K562 (cell line): Measurements from ENCODE around the gene ARL10. TPM values are rescaled to one million over a fixed set of nuclear protein-coding genes. Genes with fewer than 3 reads are reported as not detected.

ENCODE experiments used
- ATAC-seq: fragments of 200-7000 bp; cut with Tn5 transposase; 3 replicates; pipeline ENCODE4 v1.9.1; 2020; ENCODE audit warnings: moderate library complexity
- BruUV-seq: library from RNA; stranded (reverse); fragments of 400-500 nt; replicated peaks from 2 replicates; lab custom pipeline; 2021; lab: Mats Ljungman, UMichigan
- CTCF ChIA-PET: fragments of 300-600 bp; formaldehyde crosslinking; extraction: SDS; loops from one replicate; lab custom pipeline; 2021; ENCODE audit warnings: low intra/inter-chr PET ratio; lab: Yijun Ruan, JAX
- POLR2A ChIA-PET: fragments of 300-600, 350-650 bp; sonication (Branson Sonifier 250); formaldehyde crosslinking; extraction: SDS; loops from one replicate; lab custom pipeline; 2021; ENCODE audit warnings: antibody characterized with exemption, inconsistent platforms; lab: Yijun Ruan, JAX
- DNase-seq, 4 experiments: peaks; one replicate each; pipeline versions ENCODE4 v3.0.0 to v3.0.0-alpha.2; 2011 to 2018; ENCODE audit warnings: low spot score in 3 of 4, mixed read lengths in 3 of 4; ENCODE audit errors: extremely low read depth in 1 of 4
- FAIRE-seq: peaks from 2 replicates; lab custom pipeline; 2011; peaks lifted over from hg19 to GRCh38; lab: Jason Lieb, UNC
- H2AFZ ChIP-seq: 2 replicates; pipeline ENCODE4 v1.6.0; 2011; ENCODE audit warnings: low read depth, low read length, control low read depth, inconsistent platforms
- H3K27ac ChIP-seq: fragments of 200-600 bp; 3 replicates; pipeline ENCODE4 v1.8.0; 2011; ENCODE audit warnings: low read depth, mild to moderate bottlenecking, control low read depth, inconsistent platforms, low read length, moderate library complexity, mixed read lengths; ENCODE audit errors: extremely low read depth
- H3K27me3 ChIP-seq, 2 experiments: fragments of 300-600 bp in 1 of 2; 2 replicates in 1 of 2; 3 replicates in 1 of 2; pipeline versions ENCODE4 v1.6.0 to v1.8.0; 2011; ENCODE audit warnings: inconsistent platforms in 2 of 2, low read length in 2 of 2, mild to moderate bottlenecking in 1 of 2, mixed read lengths in 1 of 2, moderate library complexity in 1 of 2; ENCODE audit not compliant: control insufficient read depth in 2 of 2, insufficient read depth in 2 of 2
- H3K36me3 ChIP-seq: fragments of 300-600 bp; 3 replicates; pipeline ENCODE4 v1.8.0; 2011; ENCODE audit warnings: mild to moderate bottlenecking, low read length, inconsistent platforms; ENCODE audit not compliant: control insufficient read depth, insufficient read depth
- H3K4me1 ChIP-seq, 2 experiments: fragments of 200-600 bp in 1 of 2; replicated peaks in 1 of 2; 2 replicates in 1 of 2; 3 replicates in 1 of 2; pipeline versions ENCODE4 v1.5.1 to v1.8.0; 2011; ENCODE audit warnings: inconsistent platforms in 2 of 2, low read length in 2 of 2, mild to moderate bottlenecking in 1 of 2, mixed read lengths in 1 of 2, moderate library complexity in 1 of 2; ENCODE audit not compliant: control insufficient read depth in 2 of 2, insufficient read depth in 2 of 2
- H3K4me2 ChIP-seq: 2 replicates; pipeline ENCODE4 v1.6.1; 2011; ENCODE audit warnings: low read length, control low read depth, inconsistent platforms, mixed read lengths; ENCODE audit not compliant: insufficient read depth
- H3K4me3 ChIP-seq: fragments of 200-600 bp; sonication (generic), shearing (Covaris generic); 2 replicates; pipeline ENCODE4 v1.5.1; 2016; ENCODE audit warnings: control low read depth, inconsistent platforms
- H3K79me2 ChIP-seq: fragments of 200-600 bp; 3 replicates; pipeline ENCODE4 v1.8.0; 2011; ENCODE audit warnings: low read length, inconsistent platforms; ENCODE audit not compliant: control insufficient read depth, insufficient read depth
- H3K9ac ChIP-seq, 2 experiments: 2 replicates each; pipeline versions ENCODE4 v1.6.0 to v1.6.1; 2011; ENCODE audit warnings: low read depth in 2 of 2, low read length in 2 of 2, control low read depth in 1 of 2, inconsistent platforms in 1 of 2, mild to moderate bottlenecking in 1 of 2, mixed read lengths in 1 of 2; ENCODE audit not compliant: insufficient read depth in 1 of 2
- H3K9me1 ChIP-seq: one replicate; pipeline ENCODE4 v1.6.0; 2011; ENCODE audit warnings: inconsistent platforms, mild to moderate bottlenecking, low read length, moderate library complexity; ENCODE audit not compliant: control insufficient read depth, insufficient read depth
- H3K9me3 ChIP-seq: replicated peaks from 2 replicates; pipeline ENCODE4 v1.5.1; 2011; ENCODE audit warnings: low read depth, low read length, inconsistent platforms; ENCODE audit not compliant: control insufficient read depth, insufficient read depth
- H4K20me1 ChIP-seq: replicated peaks from 2 replicates; pipeline ENCODE4 v1.6.1; 2011; ENCODE audit warnings: low read length, inconsistent platforms, mixed read lengths; ENCODE audit not compliant: control insufficient read depth, insufficient read depth
- MAFK ChIP-seq: IDR thresholded peaks from 2 replicates; pipeline ENCODE4 v1.6.1; 2011; ENCODE audit warnings: low read length, improper control_type of control experiment
- SRF ChIP-seq, 2 experiments: fragments of 250-450, 450-650 bp in 1 of 2; sonication (Bioruptor Pico) in 1 of 2; sonication (generic) in 1 of 2; formaldehyde crosslinking; IDR thresholded peaks; 2 replicates each; pipeline versions ENCODE4 v1.5.0 to v1.5.1; 2020 to 2022; ENCODE audit warnings: mild to moderate bottlenecking in 1 of 2, missing genetic modification reagents in 1 of 2
- WGBS: fragments of 100-300 bp; shearing (Covaris generic); methylation state at CpG from one replicate; pipeline ENCODE4 v1.1.6; 2016; ENCODE audit warnings: low coverage, mixed read lengths; ENCODE audit not compliant: insufficient coverage; ENCODE audit errors: missing lambda C conversion rate; 5-methylcytosine and 5-hydroxymethylcytosine counted together
- in situ Hi-C: fragments of 300-500 bp; cut with MboI; formaldehyde crosslinking; loops from 4 replicates; pipeline ENCODE4 v1.15.0; 2018; ENCODE audit warnings: inconsistent platforms, mixed read lengths
- intact Hi-C: fragments of 100-400 bp; cut with micrococcal nuclease; formaldehyde crosslinking; loops from 2 replicates; pipeline ENCODE4 v1.14.2; 2022
- polyA plus RNA-seq, 8 experiments: library from polyadenylated mRNA; depleted of rRNA in 4 of 8; stranded (reverse) in 5 of 8; unstranded in 3 of 8; fragments of >200 nt; fragmentation: Nextera tagmentation in 2 of 8; fragmentation: Illumina TruSeq in 1 of 8; extraction: Ambion mirVana in 2 of 8; extraction: Trizol in 1 of 8; gene quantifications; 2 replicates each; pipeline versions ENCODE4 v1.2.1 to v1.2.3, GENCODE V29; 2011 to 2014; ENCODE audit warnings: inconsistent platforms in 1 of 8, missing spikeins in 1 of 8
- total RNA-seq, 7 experiments: library from RNA; depleted of rRNA in 6 of 7; stranded (reverse); fragments of >200 nt in 6 of 7; fragmentation: Illumina TruSeq in 2 of 7; extraction: Trizol in 2 of 7; gene quantifications; 2 replicates each; pipeline versions ENCODE4 v1.2.1 to v1.2.3, GENCODE V29; 2011 to 2021; ENCODE audit warnings: low replicate concordance in 1 of 7
- TF ChIP-seq, protein P1 (sequence below): fragments of 250-450 bp; sonication (Bioruptor Pico); IDR thresholded peaks from 2 replicates; pipeline ENCODE4 v1.4.0; 2020
- TF ChIP-seq, protein P2 (sequence below): fragments of 250-450 bp; sonication (Bioruptor Pico); IDR thresholded peaks from 2 replicates; pipeline ENCODE4 v1.6.1; 2021; ENCODE audit warnings: mild to moderate bottlenecking

ARL10 gene
- total and polyA plus RNA-seq, 9 of the 15 experiments (the other 6 are each of a cell fraction or from before 2014, with no cell fraction given), result under 0.01 to 0.40 (median 0.34) TPM; not detected in 3

DNA sequence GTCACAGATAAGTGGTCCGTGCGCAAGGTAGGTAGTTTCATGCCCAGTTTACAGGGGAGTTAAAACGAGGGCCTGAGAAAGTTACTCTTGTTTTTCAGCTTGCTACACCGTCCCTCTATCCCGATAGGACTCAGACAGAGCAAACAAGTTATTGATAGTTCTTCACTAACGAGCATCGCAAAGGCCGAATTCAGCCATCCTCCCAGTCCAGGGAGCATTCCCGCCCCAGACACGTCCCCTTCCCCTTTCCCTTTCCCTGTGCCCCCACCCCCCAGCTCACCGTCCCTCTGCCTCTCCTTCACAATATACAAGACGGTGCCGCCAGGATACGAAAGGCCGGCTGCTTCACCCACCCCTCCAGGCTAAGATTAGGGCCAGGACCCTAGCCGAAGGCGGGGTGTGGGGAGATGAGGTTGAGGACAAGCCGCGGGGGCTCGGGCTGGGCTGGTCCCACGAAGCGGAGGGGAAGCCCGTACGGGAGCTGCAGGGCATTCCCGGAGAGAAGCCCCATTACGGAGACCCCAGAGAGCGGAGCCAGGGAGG is 4.3 kb upstream of the ARL10 start (continued):
- TF ChIP-seq, protein P1, sequence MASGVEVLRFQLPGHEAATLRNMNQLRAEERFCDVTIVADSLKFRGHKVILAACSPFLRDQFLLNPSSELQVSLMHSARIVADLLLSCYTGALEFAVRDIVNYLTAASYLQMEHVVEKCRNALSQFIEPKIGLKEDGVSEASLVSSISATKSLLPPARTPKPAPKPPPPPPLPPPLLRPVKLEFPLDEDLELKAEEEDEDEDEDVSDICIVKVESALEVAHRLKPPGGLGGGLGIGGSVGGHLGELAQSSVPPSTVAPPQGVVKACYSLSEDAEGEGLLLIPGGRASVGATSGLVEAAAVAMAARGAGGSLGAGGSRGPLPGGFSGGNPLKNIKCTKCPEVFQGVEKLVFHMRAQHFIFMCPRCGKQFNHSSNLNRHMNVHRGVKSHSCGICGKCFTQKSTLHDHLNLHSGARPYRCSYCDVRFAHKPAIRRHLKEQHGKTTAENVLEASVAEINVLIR (CRISPR knock-in tag), result no peak

GRCh38 chr5:176361437-176362232 is 3.7 kb upstream of the ARL10 start, which contains the start of gene KIAA1191:
Gene KIAA1191 (minus strand): TSS chr5:176361764. CDS start chr5:176359508, 2,256 bp downstream.
- WGBS, result 2% methylated on average over 46 of the region's 56 CpGs
- DNase-seq (peak; percentile 91 to 96 (median 93)), ATAC-seq (peak; percentile 99), FAIRE-seq (peak; percentile 94)
- in situ Hi-C loops (no loop called here), intact Hi-C loops (loop anchor here (1.0 kb wide), 1 partner anchor 27 kb away; the partner anchor contains the start of genes HIGD2A and NOP16)
- peak within 1 kb of the TSS; percentile 99 for H2AFZ ChIP-seq
- H3K9ac ChIP-seq, result peak within 1 kb of the TSS; percentile 81 to 99
- no TSS peak for BruUV-seq
- H3K36me3 ChIP-seq, result peaks cover 26% of the 10 kb centered on the region; the same call in 2 of the 3 replicates
- ChIA-PET POLR2A (interaction anchor here (0.6 to 3.7 kb wide), 12 partner anchors 9 to 1835 kb away, joined by 3 to 23 read pairs (median 4); partner anchors contain the start of genes CLTB, HIGD2A and NOP16), CTCF (no interaction called here)
- H3K4me1 ChIP-seq, result peaks cover 9 to 18% of the 10 kb centered on the region in 2 experiments; a peak in 4 of 5 replicates
- H3K4me2 ChIP-seq, result peak within 1 kb of the TSS; percentile 98
- no peaks in the 10 kb centered on the region for H3K9me3 ChIP-seq
- H3K9me1 ChIP-seq, result no peaks in the 10 kb centered on the region
- peak within 1 kb of the TSS; percentile 96 for H3K4me3 ChIP-seq
- H4K20me1 ChIP-seq, result no peaks in the 10 kb centered on the region
- peaks cover 39% of the 10 kb centered on the region for H3K79me2 ChIP-seq
- H3K27ac ChIP-seq, result peak within 1 kb of the TSS; percentile 75
- H3K27me3 ChIP-seq, result no peaks in the 10 kb centered on the region
- peak; percentile 14 to 43; a peak in 1 of 4 replicates for TF ChIP-seq SRF (CRISPR knock-in tag; IDR thresholded peaks at IDR 0.05)
- TF ChIP-seq, protein P2, sequence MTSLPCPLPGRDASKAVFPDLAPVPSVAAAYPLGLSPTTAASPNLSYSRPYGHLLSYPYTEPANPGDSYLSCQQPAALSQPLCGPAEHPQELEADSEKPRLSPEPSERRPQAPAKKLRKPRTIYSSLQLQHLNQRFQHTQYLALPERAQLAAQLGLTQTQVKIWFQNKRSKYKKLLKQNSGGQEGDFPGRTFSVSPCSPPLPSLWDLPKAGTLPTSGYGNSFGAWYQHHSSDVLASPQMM (CRISPR knock-in tag), result no peak
- TF ChIP-seq MAFK, result no peak
